B cell (primary cell): ENCODE data around the gene MED31. TPM values are rescaled to one million over a fixed set of nuclear protein-coding genes. Genes with fewer than 3 reads are reported as not detected.
A peak's percentile ranks its signal among the peaks of the same experiment; 100 is the strongest.

Experiments used
- ATAC-seq: fragments of 200-7000 bp; cut with Tn5 transposase; one replicate; pipeline ENCODE4 v1.10.0; 2021; ENCODE audit warnings: low read depth, mild to moderate bottlenecking, moderate number of reproducible peaks, moderate library complexity
- CTCF ChIA-PET: fragments of 350-600 bp; sonication (Branson Sonifier 250); formaldehyde crosslinking; loops from one replicate; lab custom pipeline; 2021; ENCODE audit warnings: antibody characterized with exemption, inconsistent platforms; lab: Charles Lee
- POLR2A ChIA-PET: fragments of 350-600 bp; sonication (Branson Sonifier 250); formaldehyde crosslinking; loops from one replicate; lab custom pipeline; 2021; ENCODE audit warnings: antibody characterized with exemption; lab: Charles Lee
- DNase-seq: peaks from one replicate; pipeline ENCODE4 v3.0.0; 2013
- H2AFZ ChIP-seq: 2 replicates; pipeline ENCODE4 v1.6.1; 2012; ENCODE audit warnings: mild to moderate bottlenecking, low read depth, low read length; ENCODE audit not compliant: insufficient read depth, poor library complexity, severe bottlenecking
- H3K27ac ChIP-seq, 2 donors: 1 replicate in 1 of 2; 2 replicates in 1 of 2; pipeline ENCODE4 v1.5.1; 2012 to 2013; ENCODE audit warnings: low read length in 2 of 2, mild to moderate bottlenecking in 2 of 2, moderate library complexity in 1 of 2
- H3K27me3 ChIP-seq, 4 experiments: fragments of 200-600 bp in 1 of 4; sonication (generic) in 1 of 4; replicated peaks in 1 of 4; 1 replicate in 2 of 4; 2 replicates in 2 of 4; pipeline versions ENCODE4 v1.6.1 to v1.7.0; 2013 to 2016; ENCODE audit warnings: low read length in 3 of 4, mild to moderate bottlenecking in 2 of 4, mixed read lengths in 1 of 4, moderate library complexity in 1 of 4; ENCODE audit not compliant: insufficient read depth in 4 of 4, control insufficient read depth in 3 of 4; ENCODE audit errors: control extremely low read depth in 1 of 4
- H3K36me3 ChIP-seq, 2 experiments: replicated peaks in 1 of 2; 1 replicate in 1 of 2; 2 replicates in 1 of 2; pipeline versions ENCODE4 v1.6.1 to v1.7.1; 2013; ENCODE audit warnings: low read length in 1 of 2; ENCODE audit not compliant: insufficient read depth in 2 of 2, control insufficient read depth in 1 of 2; ENCODE audit errors: control extremely low read depth in 1 of 2, extremely low read depth in 1 of 2
- H3K4me1 ChIP-seq, 2 donors: fragments of 200-600 bp in 1 of 2; sonication (generic) in 1 of 2; 1 replicate in 1 of 2; 2 replicates in 1 of 2; pipeline versions ENCODE4 v1.5.1 to v1.6.1; 2013 to 2017; ENCODE audit warnings: low read length in 2 of 2; ENCODE audit not compliant: control insufficient read depth in 2 of 2, insufficient read depth in 2 of 2
- H3K4me2 ChIP-seq: replicated peaks from 2 replicates; pipeline ENCODE3; 2012; ENCODE audit warnings: mild to moderate bottlenecking, low read depth, low read length; ENCODE audit not compliant: poor library complexity, severe bottlenecking
- H3K4me3 ChIP-seq, 5 experiments: fragments of 200-600 bp in 1 of 5; sonication (generic) in 1 of 5; 1 replicate in 3 of 5; 2 replicates in 2 of 5; pipeline versions ENCODE4 v1.5.1 to v1.7.0; 2011 to 2016; ENCODE audit warnings: low read length in 4 of 5, mild to moderate bottlenecking in 4 of 5, low read depth in 2 of 5, control low read depth in 1 of 5, moderate library complexity in 1 of 5; ENCODE audit not compliant: insufficient read depth in 1 of 5; ENCODE audit errors: control extremely low read depth in 1 of 5, extremely low read depth in 1 of 5
- H3K79me2 ChIP-seq: fragments of 200-600 bp; sonication (generic); one replicate; pipeline ENCODE4 v1.6.0; 2016; ENCODE audit warnings: low read length; ENCODE audit not compliant: control insufficient read depth, insufficient read depth
- H3K9ac ChIP-seq: fragments of 200-600 bp; sonication (generic); 2 replicates; pipeline ENCODE4 v1.6.1; 2017; ENCODE audit warnings: mild to moderate bottlenecking, low read length, moderate library complexity
- H3K9me3 ChIP-seq, 3 donors: one replicate each; pipeline versions ENCODE4 v1.6.1 to v1.7.1; 2013; ENCODE audit warnings: low read length in 2 of 3; ENCODE audit not compliant: control insufficient read depth in 2 of 3, insufficient read depth in 1 of 3; ENCODE audit errors: control extremely low read depth in 1 of 3
- H4K20me1 ChIP-seq: 2 replicates; pipeline ENCODE4 v1.6.0; 2012; ENCODE audit warnings: mild to moderate bottlenecking, low read length; ENCODE audit not compliant: insufficient read depth, control insufficient read depth, poor library complexity, severe bottlenecking
- H3K27ac Mint-ChIP-seq: one replicate; pipeline ENCODE4 v1.8.0; 2021; ENCODE audit warnings: mixed read lengths
- H3K27me3 Mint-ChIP-seq: one replicate; pipeline ENCODE4 v1.8.0; 2021; ENCODE audit warnings: mixed read lengths
- H3K4me1 Mint-ChIP-seq: one replicate; pipeline ENCODE4 v1.8.0; 2021; ENCODE audit warnings: mixed read lengths
- H3K4me3 Mint-ChIP-seq: one replicate; pipeline ENCODE4 v1.8.0; 2021; ENCODE audit warnings: mixed read lengths
- H3K9me3 Mint-ChIP-seq: one replicate; pipeline ENCODE4 v1.8.0; 2022; ENCODE audit warnings: mixed read lengths; ENCODE audit not compliant: insufficient read depth
- EZH2 ChIP-seq: IDR thresholded peaks from 2 replicates; pipeline ENCODE4 v1.6.1; 2012; ENCODE audit warnings: borderline replicate concordance, low read depth, mild to moderate bottlenecking, moderate library complexity, low read length; ENCODE audit not compliant: insufficient read depth, poor library complexity, severe bottlenecking
- WGBS: methylation state at CpG from one replicate; pipeline ENCODE4 v1.1.5; 2013; ENCODE audit warnings: missing lambda C conversion rate; ENCODE audit not compliant: insufficient coverage; 5-methylcytosine and 5-hydroxymethylcytosine counted together
- intact Hi-C: fragments of 100-400 bp; cut with micrococcal nuclease; formaldehyde crosslinking; loops from one replicate; pipeline ENCODE4 v1.10.0; 2022
- polyA plus RNA-seq: library from polyadenylated mRNA; depleted of rRNA; stranded (reverse); fragments of >200 nt; gene quantifications from 2 replicates; pipeline ENCODE4 v1.2.3, GENCODE V29; 2012
- total RNA-seq, 2 donors: library from RNA; stranded (reverse); fragments of 120-200 nt in 1 of 2; gene quantifications; 1 replicate in 1 of 2; 2 replicates in 1 of 2; pipeline versions ENCODE4 v1.2.3 to v1.2.4, GENCODE V29; 2013 to 2022
- TF ChIP-seq, protein P1 (sequence below): fragments of 200-600 bp; IDR thresholded peaks from one replicate; pipeline ENCODE4 v1.8.0; 2022; ENCODE audit warnings: antibody characterized with exemption, mild to moderate bottlenecking

MED31 gene
- total and polyA plus RNA-seq, 2 donors (not counting 1 experiment from before 2014, with no cell fraction given) = 9.2 to 25.5 TPM

DNA sequence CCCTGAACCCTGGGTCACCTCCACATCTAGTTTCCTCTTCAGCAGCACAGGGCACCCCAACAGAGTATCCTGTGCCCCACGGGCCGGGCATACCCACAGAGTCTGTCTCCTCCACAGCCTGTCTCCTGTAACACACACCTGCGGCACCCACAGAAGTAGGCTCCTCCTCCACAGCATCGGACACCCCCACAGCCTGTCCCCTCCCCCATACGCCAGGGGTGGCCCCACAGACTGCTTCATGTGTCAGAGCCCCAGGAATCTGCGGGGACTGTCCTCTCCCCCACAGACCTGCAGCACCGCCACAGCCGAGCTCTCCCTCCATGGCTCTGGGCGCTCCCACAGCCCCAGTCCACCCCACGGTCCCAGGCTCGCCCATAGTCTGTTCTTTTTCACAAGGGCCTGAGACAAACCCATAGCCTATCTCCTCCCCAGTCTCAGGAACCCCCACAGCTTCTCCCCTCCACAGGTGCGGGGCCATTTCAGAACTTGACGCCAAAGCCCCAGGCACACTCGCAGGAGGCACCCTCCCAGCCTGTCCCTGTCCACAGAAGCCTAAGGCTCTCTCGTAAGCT lies 12.3 kb downstream of the MED31 start:
- ChIA-PET CTCF (no interaction called here), POLR2A (interaction anchor here (1.0 kb wide), 1 partner anchor 18 kb away, joined by 3 read pairs; no protein-coding TSS in a partner anchor)
- no peak for TF ChIP-seq EZH2
- TF ChIP-seq, protein P1, sequence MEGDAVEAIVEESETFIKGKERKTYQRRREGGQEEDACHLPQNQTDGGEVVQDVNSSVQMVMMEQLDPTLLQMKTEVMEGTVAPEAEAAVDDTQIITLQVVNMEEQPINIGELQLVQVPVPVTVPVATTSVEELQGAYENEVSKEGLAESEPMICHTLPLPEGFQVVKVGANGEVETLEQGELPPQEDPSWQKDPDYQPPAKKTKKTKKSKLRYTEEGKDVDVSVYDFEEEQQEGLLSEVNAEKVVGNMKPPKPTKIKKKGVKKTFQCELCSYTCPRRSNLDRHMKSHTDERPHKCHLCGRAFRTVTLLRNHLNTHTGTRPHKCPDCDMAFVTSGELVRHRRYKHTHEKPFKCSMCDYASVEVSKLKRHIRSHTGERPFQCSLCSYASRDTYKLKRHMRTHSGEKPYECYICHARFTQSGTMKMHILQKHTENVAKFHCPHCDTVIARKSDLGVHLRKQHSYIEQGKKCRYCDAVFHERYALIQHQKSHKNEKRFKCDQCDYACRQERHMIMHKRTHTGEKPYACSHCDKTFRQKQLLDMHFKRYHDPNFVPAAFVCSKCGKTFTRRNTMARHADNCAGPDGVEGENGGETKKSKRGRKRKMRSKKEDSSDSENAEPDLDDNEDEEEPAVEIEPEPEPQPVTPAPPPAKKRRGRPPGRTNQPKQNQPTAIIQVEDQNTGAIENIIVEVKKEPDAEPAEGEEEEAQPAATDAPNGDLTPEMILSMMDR = no peak
- peaks cover 45% of the 10 kb centered on the region for H3K79me2 ChIP-seq
- H2AFZ ChIP-seq = no peak overlapping the region
- DNase-seq (peak; percentile 20), ATAC-seq (no peak)
- H3K9ac ChIP-seq = peak overlapping the region; percentile 90
- H3K27me3 Mint-ChIP-seq = no peaks in the 10 kb centered on the region
- no peaks in the 10 kb centered on the region for H3K9me3 Mint-ChIP-seq
- H3K36me3 ChIP-seq = peaks cover 1 to 15% of the 10 kb centered on the region in 2 experiments
- intact Hi-C loops = no loop called here
- peak overlapping the region in 4 of 5 experiments; percentile 83 to 94 (median 90) for H3K4me3 ChIP-seq
- no peaks in the 10 kb centered on the region for H3K27me3 ChIP-seq
- H3K27ac Mint-ChIP-seq = peak overlapping the region; percentile 26
- H4K20me1 ChIP-seq = peaks cover 6% of the 10 kb centered on the region
- peaks cover 37% of the 10 kb centered on the region for H3K4me1 Mint-ChIP-seq
- no peaks in the 10 kb centered on the region for H3K9me3 ChIP-seq
- peak overlapping the region; percentile 98 for H3K4me3 Mint-ChIP-seq
- H3K4me2 ChIP-seq = peak overlapping the region; percentile 87
- WGBS = 61% methylated on average over 15 of the region's 15 CpGs
- H3K27ac ChIP-seq = no peak overlapping the region
- H3K4me1 ChIP-seq = peaks cover 22 to 30% of the 10 kb centered on the region in 2 donors

DNA sequence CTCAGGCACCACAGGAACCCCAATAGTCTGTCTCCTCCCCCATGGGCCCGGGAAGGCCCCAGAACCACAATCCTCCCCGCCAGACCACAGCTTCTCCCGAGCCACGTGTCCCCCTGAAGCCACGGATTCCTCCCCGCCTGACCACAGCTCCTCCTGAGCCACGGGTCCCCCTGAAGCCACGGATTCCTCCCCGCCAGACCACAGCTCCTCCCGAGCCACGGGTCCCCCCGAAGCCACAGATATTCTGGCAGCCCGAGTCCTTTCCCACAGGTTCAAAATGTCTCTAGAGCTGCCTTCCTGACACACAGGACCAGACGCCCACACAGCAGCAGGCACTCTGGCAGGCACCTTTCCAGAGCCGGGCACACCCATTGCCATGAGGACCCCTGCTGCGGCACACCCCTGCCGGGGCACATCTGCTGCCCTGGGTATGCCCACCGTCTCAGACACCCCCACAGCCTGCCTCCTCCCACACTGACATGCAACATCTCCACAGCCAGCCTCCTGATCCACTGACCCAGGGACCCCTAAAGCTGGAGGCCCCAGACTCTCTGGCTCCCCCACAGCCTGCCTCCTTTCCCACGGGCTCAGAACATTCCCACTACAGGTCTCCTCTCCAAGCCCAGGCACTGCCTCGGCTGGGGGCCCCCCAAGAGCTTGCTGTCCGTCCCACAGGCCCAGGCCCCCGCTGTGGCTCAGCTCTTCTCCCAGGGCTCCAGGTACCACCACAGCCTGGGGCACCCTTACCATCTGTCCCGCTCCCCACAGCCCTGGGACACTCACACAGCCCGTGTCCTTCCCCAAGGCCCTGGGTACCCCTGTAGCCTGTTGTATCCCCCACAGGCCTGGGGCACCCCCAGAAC lies 13.1 kb downstream of the MED31 start:
- POLR2A ChIA-PET = no interaction called here
- no peak for DNase-seq

More for the DNA sequence above, 13.1 kb downstream of the MED31 start:
- peaks cover 22 to 30% of the 10 kb centered on the region in 2 donors for H3K4me1 ChIP-seq
- CTCF ChIA-PET = no interaction called here
- peaks cover 37% of the 10 kb centered on the region for H3K79me2 ChIP-seq
- peak overlapping the region; percentile 67 for H3K27ac Mint-ChIP-seq
- peak overlapping the region; percentile 87 for H3K4me2 ChIP-seq
- WGBS = 61% methylated on average over 24 of the region's 24 CpGs
- no peaks in the 10 kb centered on the region for H3K27me3 ChIP-seq
- H3K36me3 ChIP-seq = peaks cover 0 to 11% of the 10 kb centered on the region in 2 experiments
- H3K9ac ChIP-seq = no peak overlapping the region
- H3K27me3 Mint-ChIP-seq = no peaks in the 10 kb centered on the region
- no peak overlapping the region for H3K27ac ChIP-seq
- H3K4me1 Mint-ChIP-seq = peaks cover 36% of the 10 kb centered on the region
- no peaks in the 10 kb centered on the region for H3K9me3 ChIP-seq
- no peak for ATAC-seq
- peaks cover 6% of the 10 kb centered on the region for H4K20me1 ChIP-seq
- TF ChIP-seq EZH2 = no peak
- TF ChIP-seq, protein P1 = no peak
- H3K4me3 Mint-ChIP-seq = peak overlapping the region; percentile 98
- H3K4me3 ChIP-seq = no peak overlapping the region
- no peaks in the 10 kb centered on the region for H3K9me3 Mint-ChIP-seq
- intact Hi-C loops = no loop called here
- H2AFZ ChIP-seq = no peak overlapping the region
